ENCODE data around the gene CCT5.

GRCh38 chr5:10276691-10277090 lies 26.6 kb downstream of the CCT5 start:
- TF ChIP-seq POLR2AphosphoS5 (IDR thresholded peaks at IDR 0.05; ENCODE audit: low read depth, low read length) (no peak), REST (IDR thresholded peaks at IDR 0.05; ENCODE audit: insufficient read depth in 1 of 2, low read depth in 2 of 2, low read length in 2 of 2) (no peak), SIN3A (IDR thresholded peaks at IDR 0.05; ENCODE audit: borderline replicate concordance, insufficient read depth, low read length) (no peak)
